Spleen (tissue), 7 donors: Measurements from ENCODE around the gene ZSWIM3.

Experiments used
- POLR2A ChIP-seq, 3 donors: fragments of 450-650 bp; IDR thresholded peaks; one replicate each; pipeline ENCODE4 v1.5.1; 2017; ENCODE audit warnings: antibody characterized with exemption in 3 of 3, mild to moderate bottlenecking in 1 of 3
- POLR2AphosphoS5 ChIP-seq, 3 donors: sonication (generic); formaldehyde crosslinking; IDR thresholded peaks; one replicate each; pipeline ENCODE4 v1.5.1; 2017; ENCODE audit warnings: antibody characterized with exemption in 3 of 3
- TF ChIP-seq, protein P1 (sequence below), 11 experiments: fragments of 200-600 bp in 7 of 11; fragments of 450-650 bp in 4 of 11; sonication (generic) in 4 of 11; IDR thresholded peaks in 8 of 11; conservative IDR thresholded peaks in 3 of 11; 1 replicate in 7 of 11; 2 replicates in 4 of 11; pipeline versions ENCODE4 v1.4.0 to v1.8.0; 2016 to 2021; ENCODE audit warnings: antibody characterized with exemption in 11 of 11, inconsistent platforms in 4 of 11, mild to moderate bottlenecking in 1 of 11
- donor health status: DM: no; HTN: no; CAD: no; lungs with moderate emphysema.
- donor health status: DM: no; HTN: no; CAD: no.
- donor health status: DM: no; HTN: no; CAD: no.

- TF ChIP-seq, protein P1, sequence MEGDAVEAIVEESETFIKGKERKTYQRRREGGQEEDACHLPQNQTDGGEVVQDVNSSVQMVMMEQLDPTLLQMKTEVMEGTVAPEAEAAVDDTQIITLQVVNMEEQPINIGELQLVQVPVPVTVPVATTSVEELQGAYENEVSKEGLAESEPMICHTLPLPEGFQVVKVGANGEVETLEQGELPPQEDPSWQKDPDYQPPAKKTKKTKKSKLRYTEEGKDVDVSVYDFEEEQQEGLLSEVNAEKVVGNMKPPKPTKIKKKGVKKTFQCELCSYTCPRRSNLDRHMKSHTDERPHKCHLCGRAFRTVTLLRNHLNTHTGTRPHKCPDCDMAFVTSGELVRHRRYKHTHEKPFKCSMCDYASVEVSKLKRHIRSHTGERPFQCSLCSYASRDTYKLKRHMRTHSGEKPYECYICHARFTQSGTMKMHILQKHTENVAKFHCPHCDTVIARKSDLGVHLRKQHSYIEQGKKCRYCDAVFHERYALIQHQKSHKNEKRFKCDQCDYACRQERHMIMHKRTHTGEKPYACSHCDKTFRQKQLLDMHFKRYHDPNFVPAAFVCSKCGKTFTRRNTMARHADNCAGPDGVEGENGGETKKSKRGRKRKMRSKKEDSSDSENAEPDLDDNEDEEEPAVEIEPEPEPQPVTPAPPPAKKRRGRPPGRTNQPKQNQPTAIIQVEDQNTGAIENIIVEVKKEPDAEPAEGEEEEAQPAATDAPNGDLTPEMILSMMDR (IDR thresholded peaks at IDR 0.05 in 8 of 11, conservative IDR thresholded peaks at IDR 0.05 in 3 of 11): no peak
- TF ChIP-seq POLR2A (IDR thresholded peaks at IDR 0.05) (no peak), POLR2AphosphoS5 (IDR thresholded peaks at IDR 0.05) (no peak)
Observed at GRCh38 chr20:45859916-45860315, 2.5 kb downstream of the ZSWIM3 start.
